ENCODE data around the gene CAPN9.

CAPN9 gene

DNA sequence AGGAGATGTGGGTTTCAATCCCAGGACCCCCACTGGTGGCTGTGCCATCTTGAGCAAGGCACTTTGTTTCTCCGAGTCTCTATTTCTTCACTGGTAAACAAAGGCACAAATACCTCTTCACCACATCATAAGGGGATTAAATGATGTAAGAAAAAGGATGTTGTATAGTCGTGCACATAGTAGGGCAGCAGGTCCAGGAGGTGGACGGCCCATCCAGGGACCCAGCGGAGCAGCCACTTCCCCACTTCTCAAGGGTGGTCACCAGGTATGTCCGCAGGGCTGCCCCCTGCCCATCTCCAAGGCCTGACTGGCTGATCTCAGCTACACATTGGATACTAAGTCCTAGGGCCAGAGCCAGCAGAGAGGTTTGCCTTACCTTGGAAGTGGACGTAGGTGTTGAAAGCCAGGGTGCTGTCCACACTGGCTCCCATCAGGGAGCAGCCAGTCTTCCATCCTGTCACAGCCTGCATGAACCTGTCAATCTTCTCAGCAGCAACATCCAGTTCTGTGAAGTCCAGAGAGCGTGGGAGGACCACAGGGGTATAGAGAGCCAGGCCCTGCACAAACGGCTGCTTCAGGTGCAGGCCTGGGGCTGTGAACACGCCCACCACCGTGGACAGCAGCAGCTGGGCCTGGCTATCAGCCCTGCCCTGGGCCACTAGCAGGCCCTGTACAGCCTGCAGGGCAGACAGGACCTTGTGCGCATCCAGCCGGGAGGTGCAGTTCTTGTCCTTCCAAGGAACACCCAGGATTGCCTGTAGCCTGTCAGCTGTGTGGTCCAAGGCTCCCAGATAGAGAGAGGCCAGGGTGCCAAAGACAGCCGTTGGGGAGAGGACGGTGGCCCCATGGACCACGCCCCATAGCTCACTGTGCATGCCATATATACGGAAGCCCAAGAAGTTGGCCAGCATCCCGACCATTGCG, 37.3 kb upstream of the CAPN9 start:
- TF ChIP-seq, protein P1, sequence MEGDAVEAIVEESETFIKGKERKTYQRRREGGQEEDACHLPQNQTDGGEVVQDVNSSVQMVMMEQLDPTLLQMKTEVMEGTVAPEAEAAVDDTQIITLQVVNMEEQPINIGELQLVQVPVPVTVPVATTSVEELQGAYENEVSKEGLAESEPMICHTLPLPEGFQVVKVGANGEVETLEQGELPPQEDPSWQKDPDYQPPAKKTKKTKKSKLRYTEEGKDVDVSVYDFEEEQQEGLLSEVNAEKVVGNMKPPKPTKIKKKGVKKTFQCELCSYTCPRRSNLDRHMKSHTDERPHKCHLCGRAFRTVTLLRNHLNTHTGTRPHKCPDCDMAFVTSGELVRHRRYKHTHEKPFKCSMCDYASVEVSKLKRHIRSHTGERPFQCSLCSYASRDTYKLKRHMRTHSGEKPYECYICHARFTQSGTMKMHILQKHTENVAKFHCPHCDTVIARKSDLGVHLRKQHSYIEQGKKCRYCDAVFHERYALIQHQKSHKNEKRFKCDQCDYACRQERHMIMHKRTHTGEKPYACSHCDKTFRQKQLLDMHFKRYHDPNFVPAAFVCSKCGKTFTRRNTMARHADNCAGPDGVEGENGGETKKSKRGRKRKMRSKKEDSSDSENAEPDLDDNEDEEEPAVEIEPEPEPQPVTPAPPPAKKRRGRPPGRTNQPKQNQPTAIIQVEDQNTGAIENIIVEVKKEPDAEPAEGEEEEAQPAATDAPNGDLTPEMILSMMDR (IDR thresholded peaks at IDR 0.05), result no peak
- Histone ChIP-seq H3K27ac (no peak overlapping the region), H3K4me1 (ENCODE audit: control insufficient read depth in 1 of 2, insufficient read depth in 1 of 2, low read depth in 1 of 2, low read length in 1 of 2) (no peaks in the 10 kb centered on the region), H3K9me3 (no peaks in the 10 kb centered on the region), H3K4me3 (ENCODE audit: low read depth in 1 of 2, low read length in 1 of 2) (no peak overlapping the region), H3K27me3 (peaks cover 27% of the 10 kb centered on the region), H3K36me3 (no peaks in the 10 kb centered on the region)

DNA sequence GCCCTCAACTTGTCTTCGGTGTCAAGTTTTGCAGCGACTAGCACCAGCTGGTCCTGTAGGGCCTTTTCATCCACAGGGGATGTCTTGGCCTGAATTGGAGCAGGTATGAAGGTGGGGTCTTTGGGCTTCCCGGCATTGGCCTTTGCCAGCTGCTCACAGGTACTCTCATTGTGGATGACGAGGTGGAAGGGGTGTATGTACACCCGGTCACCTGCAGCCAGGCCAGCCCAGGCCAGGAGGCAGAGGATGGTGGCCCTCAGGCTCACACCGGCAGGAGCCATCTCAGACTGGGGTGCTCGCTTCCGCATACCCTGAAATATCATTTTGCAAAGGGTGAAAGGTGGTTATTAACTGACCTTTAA, 36.7 kb upstream of the CAPN9 start:
- Histone ChIP-seq H3K27me3 (peaks cover 27% of the 10 kb centered on the region), H3K9me3 (no peaks in the 10 kb centered on the region), H3K27ac (no peak overlapping the region), H3K36me3 (no peaks in the 10 kb centered on the region), H3K4me3 (ENCODE audit: low read depth in 1 of 2, low read length in 1 of 2) (no peak overlapping the region), H3K4me1 (ENCODE audit: control insufficient read depth in 1 of 2, insufficient read depth in 1 of 2, low read depth in 1 of 2, low read length in 1 of 2) (no peaks in the 10 kb centered on the region)
- TF ChIP-seq, protein P1 (IDR thresholded peaks at IDR 0.05), result no peak

DNA sequence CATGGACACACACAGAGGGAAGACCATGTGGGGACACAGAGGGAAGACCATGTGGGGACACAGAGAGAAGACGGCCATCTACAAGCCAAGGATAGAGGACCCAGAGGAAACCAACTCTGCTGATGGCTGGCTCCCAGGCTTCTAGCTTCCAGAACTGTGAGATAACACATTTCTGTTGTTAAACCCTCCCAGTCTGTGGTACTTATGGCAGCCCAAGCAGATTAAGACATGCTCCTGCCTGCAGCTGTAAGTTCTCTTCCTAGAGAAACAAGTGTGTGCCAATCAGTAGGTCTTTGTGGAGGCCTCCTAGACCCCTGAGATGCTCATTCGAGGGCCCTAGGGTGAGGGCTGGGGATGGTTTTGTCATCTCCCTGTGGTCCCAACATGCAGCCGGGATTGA, 35.9 kb upstream of the CAPN9 start:
- Histone ChIP-seq H3K4me3 (ENCODE audit: low read depth in 1 of 2, low read length in 1 of 2) (no peak overlapping the region), H3K4me1 (ENCODE audit: control insufficient read depth in 1 of 2, insufficient read depth in 1 of 2, low read depth in 1 of 2, low read length in 1 of 2) (no peaks in the 10 kb centered on the region), H3K36me3 (no peaks in the 10 kb centered on the region), H3K9me3 (no peaks in the 10 kb centered on the region), H3K27me3 (peaks cover 27% of the 10 kb centered on the region), H3K27ac (no peak overlapping the region)
- TF ChIP-seq, protein P1 (IDR thresholded peaks at IDR 0.05), result no peak

DNA sequence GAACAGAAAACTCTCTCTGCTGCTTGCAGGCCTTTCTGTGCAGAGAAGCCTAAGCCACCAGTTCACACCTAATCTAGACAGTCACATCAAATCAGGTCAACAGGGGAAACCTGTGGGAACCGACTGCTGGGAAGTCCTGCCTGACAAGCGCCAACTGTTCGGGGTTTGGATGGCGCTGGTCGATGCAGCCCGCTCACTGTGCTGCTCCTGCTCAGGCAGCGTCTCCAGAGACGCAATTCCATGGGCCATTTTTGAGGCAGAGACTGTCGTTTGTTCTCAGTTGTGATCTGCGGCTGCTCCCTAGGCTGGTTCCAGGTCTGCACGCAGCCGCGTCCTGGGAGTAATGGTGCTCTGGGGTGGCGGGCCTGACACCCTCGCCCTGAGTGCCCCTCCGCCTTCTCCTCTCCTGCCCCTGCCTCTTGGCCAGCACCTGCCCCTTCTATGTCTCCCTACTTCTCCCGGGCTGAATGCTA, 34.7 kb upstream of the CAPN9 start:
- Histone ChIP-seq H3K36me3 (no peaks in the 10 kb centered on the region), H3K9me3 (no peaks in the 10 kb centered on the region), H3K4me1 (ENCODE audit: control insufficient read depth in 1 of 2, insufficient read depth in 1 of 2, low read depth in 1 of 2, low read length in 1 of 2) (no peaks in the 10 kb centered on the region), H3K27me3 (peaks cover 20% of the 10 kb centered on the region), H3K4me3 (ENCODE audit: low read depth in 1 of 2, low read length in 1 of 2) (no peak overlapping the region), H3K27ac (no peak overlapping the region)
- TF ChIP-seq, protein P1 (IDR thresholded peaks at IDR 0.05), result no peak

DNA sequence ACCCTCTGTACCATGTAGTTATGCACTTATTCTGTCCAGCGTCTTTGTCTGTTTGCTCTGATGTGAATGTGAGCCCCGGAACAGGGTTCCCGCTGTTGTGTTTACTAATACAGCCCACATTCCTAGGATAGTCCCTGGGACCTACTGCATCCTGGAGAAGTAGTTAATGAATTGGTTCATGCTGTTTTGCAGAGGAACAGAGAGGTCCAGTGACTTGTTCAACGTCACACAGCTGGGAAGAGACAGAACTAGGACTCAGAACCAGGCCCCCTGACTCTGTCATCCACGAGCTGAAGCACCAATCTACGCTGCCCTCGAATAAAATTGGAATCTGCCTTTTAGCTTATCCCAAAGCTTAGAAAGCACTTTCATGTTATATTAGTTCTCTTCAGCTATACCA, 34.0 kb upstream of the CAPN9 start:
- Histone ChIP-seq H3K4me1 (ENCODE audit: control insufficient read depth in 1 of 2, insufficient read depth in 1 of 2, low read depth in 1 of 2, low read length in 1 of 2) (no peaks in the 10 kb centered on the region), H3K36me3 (no peaks in the 10 kb centered on the region), H3K27me3 (peaks cover 18% of the 10 kb centered on the region), H3K27ac (no peak overlapping the region), H3K9me3 (no peaks in the 10 kb centered on the region), H3K4me3 (ENCODE audit: low read depth in 1 of 2, low read length in 1 of 2) (no peak overlapping the region)
- TF ChIP-seq, protein P1 (IDR thresholded peaks at IDR 0.05), result no peak

Data from neutrophil (primary cell).